Femur (tissue), 1 donor: Measurements from ENCODE around the gene MAPT.
A peak's percentile ranks its signal among the peaks of the same experiment; 100 is the strongest.
"Not testable (repeated sequence)": the region's sequence is repeated elsewhere in the genome, so short reads cannot be mapped to it uniquely, and the experiment has no call there.

Experiments used
- DNase-seq: peaks from one replicate; pipeline ENCODE4 v3.0.0-alpha.2; 2017

MAPT gene

DNA sequence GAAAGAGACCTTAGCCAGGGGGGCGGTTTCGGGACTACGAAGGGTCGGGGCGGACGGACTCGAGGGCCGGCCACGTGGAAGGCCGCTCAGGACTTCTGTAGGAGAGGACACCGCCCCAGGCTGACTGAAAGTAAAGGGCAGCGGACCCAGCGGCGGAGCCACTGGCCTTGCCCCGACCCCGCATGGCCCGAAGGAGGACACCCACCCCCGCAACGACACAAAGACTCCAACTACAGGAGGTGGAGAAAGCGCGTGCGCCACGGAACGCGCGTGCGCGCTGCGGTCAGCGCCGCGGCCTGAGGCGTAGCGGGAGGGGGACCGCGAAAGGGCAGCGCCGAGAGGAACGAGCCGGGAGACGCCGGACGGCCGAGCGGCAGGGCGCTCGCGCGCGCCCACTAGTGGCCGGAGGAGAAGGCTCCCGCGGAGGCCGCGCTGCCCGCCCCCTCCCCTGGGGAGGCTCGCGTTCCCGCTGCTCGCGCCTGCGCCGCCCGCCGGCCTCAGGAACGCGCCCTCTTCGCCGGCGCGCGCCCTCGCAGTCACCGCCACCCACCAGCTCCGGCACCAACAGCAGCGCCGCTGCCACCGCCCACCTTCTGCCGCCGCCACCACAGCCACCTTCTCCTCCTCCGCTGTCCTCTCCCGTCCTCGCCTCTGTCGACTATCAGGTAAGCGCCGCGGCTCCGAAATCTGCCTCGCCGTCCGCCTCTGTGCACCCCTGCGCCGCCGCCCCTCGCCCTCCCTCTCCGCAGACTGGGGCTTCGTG, at the start of gene MAPT:
Gene MAPT (plus strand): TSS at position 533 of the 763 bp plus-strand sequence. CDS start 67,784 bp downstream, outside the sequence.
- peak; percentile 95 for DNase-seq

DNA sequence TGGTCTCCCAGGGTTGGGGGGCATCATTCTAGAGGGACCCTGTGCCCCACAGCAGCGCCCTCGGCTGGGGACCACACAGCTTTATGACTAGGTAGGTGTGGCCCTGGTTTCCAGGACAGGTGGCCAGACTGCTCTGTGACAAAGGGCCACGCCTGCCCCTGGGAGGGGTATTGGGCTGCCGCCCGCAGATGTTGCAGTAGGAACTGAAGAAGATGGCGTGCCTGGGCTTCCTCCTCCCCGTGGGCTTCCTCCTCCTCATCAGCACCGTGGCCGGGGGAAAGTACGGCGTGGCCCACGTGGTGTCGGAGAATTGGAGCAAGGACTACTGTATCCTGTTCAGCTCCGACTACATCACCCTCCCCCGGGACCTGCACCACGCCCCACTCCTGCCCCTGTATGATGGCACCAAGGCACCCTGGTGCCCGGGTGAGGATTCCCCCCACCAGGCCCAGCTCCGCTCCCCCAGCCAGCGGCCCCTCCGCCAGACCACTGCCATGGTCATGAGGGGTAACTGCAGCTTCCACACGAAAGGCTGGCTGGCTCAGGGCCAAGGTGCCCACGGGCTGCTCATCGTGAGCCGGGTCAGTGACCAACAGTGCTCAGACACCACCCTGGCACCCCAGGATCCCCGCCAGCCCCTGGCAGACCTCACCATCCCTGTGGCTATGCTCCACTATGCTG, 49.5 kb upstream of the MAPT start, which contains the start of gene SPPL2C:
Gene SPPL2C (plus strand): TSS at position 187 of the 681 bp plus-strand sequence. CDS start 26 bp downstream, at position 213.
- DNase-seq = no peak

DNA sequence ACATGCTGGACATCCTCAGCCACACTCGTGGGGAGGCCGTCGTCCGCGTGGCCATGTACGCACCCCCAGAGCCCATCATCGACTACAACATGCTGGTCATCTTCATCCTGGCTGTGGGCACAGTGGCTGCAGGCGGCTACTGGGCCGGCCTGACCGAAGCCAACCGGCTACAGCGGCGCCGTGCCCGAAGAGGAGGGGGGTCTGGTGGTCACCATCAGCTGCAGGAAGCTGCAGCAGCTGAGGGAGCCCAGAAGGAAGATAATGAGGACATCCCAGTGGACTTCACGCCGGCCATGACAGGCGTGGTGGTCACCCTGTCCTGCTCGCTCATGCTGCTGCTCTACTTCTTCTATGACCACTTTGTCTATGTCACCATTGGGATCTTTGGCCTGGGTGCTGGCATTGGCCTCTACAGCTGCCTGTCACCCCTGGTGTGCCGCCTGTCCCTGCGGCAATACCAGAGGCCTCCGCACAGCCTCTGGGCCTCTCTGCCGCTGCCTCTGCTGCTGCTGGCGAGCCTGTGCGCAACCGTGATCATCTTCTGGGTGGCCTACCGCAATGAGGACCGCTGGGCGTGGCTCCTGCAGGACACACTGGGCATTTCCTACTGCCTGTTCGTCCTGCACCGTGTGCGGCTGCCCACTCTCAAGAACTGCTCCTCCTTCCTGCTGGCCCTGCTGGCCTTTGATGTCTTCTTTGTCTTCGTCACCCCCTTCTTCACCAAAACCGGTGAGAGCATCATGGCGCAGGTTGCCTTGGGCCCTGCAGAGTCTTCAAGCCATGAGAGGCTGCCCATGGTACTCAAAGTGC, 48.8 kb upstream of the MAPT start:
- DNase-seq = no peak

DNA sequence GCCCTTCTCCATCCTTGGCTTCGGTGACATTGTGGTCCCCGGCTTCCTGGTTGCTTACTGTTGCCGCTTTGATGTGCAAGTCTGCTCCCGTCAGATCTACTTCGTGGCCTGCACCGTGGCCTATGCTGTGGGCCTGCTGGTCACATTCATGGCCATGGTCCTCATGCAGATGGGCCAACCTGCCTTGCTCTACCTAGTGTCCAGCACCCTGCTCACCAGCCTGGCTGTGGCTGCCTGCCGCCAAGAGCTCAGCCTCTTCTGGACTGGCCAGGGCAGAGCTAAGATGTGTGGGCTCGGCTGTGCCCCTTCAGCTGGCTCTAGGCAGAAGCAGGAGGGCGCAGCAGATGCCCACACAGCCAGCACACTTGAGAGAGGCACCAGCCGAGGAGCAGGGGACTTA, 48.1 kb upstream of the MAPT start:
- DNase-seq = no peak

DNA sequence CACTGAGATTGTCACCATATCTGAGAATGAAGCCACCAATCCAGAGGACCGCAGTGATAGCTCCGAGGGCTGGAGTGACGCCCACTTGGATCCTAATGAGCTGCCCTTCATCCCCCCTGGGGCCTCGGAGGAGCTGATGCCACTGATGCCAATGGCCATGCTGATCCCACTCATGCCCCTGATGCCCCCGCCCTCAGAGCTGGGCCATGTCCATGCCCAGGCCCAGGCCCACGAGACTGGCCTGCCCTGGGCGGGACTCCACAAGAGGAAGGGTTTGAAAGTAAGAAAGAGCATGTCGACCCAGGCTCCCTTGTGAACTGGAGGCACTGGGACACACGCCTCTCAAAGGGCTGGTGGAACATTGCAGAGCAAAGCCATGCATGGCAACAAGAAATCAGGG, 47.7 kb upstream of the MAPT start:
- DNase-seq = no peak

DNA sequence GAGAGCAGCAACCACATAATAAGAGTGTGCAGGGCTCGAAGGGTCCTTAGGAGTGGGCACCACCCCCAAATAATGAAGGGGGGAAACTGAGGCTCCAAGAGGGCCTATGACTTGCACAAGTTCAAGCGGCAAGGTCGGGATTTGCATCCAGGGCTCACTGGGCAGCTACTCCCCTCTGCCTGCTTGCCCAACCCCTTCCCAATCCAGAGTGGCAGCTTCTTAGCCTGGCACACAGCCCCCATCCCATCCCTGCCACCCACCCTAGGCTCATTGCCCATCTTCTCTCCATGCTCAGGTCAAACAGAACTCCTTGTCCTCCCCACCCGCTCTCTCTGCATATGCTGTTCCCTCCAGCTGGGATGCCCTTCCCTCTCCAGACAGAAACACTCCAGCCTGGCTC, 47.3 kb upstream of the MAPT start:
- no peak for DNase-seq

DNA sequence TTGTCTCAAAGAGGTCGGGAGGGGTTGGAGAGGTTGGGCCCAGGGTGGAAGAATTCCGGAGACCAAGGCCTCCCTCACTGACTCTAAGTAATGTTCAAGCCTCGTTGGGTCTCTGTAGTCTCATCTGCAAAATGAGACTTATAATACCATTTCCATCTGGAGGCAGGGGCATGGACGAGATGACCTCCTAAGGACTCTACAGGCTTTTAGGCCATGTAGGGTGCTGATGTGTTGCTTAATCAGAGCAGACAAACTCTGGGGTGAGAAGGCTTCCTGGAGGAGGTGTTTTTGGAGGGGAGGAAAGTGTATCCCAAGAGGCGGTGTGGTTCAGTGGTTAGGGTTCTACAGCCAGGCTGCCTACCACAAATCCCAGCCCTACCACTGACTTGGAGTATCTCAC, 46.6 kb upstream of the MAPT start:
- no peak for DNase-seq

DNA sequence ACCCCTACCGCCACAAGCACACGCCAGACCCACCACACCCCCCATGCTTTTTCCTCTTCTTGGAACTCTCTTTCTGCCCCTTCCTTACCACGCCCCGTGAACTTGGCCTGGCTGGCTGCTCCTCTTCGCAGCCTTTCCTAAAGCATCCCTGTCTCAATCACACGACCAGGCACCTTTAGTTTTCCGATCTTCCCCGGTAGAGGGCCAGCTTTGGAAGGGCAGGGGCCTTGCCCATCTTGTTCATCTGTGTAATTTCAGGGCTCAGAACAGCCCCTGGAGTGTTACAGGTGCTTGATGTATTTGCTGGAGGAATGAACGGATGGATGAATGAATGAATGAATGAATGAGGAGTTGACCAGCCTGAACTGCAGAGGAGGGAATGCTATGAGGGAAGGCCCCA, 45.9 kb upstream of the MAPT start:
- no peak for DNase-seq

DNA sequence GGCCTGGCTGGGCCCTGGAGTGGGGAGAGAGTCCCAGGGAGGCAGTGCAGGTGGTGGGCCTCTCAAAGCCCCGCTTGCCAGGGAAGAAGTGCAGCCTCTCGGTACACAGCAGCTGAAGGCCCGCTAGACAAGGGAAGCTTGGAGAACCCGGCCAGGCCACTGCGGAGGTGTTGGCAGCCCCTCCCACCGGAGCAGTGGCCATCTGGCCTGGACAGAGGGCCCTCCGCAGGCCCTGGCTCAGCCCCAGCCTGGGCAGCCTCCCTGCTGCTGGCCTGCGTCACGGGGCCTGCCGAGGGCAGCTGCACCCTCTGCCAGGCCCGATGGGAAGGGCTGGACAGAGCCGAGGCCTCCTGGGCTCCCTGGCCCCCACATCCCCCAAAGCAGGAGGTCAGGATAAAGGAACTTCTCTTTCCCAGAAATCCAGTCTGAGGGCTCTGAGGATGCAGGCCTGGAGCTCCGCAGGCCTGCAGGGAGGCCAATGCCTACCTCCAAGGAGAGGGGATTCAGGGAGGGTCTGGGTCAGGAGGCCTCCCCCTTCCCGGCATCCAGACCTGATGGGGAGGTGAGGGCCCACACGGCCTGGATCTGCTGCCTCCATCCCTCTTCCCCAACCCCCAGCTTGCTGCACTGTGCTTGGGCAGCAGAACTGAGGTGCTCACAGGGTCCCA, 45.4 kb upstream of the MAPT start:
- DNase-seq = no peak

DNA sequence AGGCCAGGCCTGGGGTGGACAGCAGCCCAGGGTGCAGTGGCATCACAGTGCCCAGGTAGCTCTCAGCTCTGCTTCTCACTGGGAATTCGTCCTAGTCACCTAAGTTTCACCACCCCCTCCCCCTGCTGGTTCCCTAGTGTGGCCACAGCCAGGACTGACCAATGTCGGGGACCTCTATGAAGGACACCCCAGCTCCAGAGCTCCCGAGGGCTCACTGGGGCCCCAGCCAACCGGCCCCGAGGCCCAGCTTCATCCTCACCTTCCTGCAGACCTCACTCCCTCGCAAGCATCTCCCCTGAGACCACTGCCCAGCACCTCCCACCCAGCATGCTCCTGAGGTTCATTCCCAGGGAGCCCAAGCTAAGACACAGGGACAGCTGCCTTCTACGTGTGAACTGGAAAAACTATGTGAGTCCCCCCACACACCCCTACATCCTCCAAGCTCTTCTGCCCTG, 44.8 kb upstream of the MAPT start:
- DNase-seq = no peak

DNA sequence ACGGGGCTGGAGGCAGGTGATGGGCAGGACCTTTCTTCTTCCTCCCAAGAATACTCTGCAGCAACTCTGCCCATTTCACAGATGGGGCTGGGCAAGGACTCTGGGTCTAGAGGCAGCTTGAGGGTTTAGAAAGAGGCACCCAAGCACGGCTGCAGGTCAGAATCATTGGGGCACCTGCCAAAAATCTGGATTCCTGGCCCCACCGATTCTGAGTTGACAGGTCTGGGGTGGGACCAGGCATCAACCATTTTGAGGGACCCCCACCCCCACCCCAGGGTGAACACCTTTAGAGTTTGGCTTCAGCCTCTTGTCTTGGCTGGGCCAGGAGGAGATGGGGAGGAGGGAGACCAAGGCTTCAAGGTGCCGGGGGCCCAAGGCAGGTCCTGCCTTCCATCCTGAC, 44.3 kb upstream of the MAPT start:
- DNase-seq = no peak

DNA sequence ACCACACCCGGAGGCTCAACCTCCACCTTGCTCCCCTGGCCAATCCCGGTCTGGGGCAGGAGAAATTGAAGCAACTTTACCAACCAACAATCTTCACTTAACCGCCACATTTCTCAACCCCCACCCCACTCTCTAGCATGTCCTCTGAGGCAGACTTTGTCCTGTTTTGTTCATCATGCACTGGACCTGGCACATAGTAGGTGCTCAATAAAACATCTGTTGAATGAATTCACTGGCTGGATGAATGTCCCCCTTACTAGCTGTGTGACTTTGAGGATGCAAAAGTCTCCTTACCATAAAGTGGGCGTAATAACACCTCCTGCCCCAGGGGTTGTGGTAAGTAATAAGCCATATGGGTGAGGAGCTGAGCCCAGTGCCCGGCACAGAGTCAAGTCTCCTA, 43.9 kb upstream of the MAPT start:
- no peak for DNase-seq

DNA sequence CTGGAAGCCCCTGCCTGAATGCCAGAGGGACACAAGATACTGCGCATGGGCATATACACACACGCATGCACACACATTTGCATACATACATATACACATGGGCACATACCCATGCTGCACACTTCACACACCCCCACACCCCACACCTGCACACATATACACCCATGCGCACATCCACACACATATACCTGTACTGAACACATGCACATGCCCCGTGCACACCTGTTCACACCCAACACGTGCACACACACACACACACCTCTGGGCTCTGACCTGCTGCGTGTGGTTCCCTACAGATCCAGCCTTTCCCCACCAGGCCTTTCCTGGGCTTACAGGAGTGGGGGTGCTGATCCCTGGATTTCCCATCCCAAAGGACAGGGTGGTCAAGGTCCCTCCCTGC, 43.3 kb upstream of the MAPT start:
- no peak for DNase-seq

DNA sequence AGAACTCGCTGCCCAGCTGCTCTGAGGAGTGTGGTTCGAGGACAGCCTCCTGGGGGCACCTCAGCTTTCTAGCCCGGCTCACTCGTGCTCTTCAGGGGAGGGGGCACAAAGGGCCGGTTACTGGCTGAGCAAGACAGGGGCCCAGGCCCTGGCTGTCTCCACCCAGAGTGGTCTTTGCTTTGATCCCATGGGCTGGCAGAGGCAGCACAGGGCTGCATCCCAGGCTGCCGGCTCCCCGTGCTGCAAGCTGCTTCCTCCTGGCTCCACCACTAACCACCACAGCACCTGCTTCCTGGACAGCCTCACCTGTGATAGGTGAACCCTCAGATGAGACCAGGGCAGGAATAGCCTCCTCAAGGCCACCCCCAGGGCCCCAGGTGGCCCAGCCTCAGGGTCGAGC, 42.9 kb upstream of the MAPT start:
- no peak for DNase-seq

DNA sequence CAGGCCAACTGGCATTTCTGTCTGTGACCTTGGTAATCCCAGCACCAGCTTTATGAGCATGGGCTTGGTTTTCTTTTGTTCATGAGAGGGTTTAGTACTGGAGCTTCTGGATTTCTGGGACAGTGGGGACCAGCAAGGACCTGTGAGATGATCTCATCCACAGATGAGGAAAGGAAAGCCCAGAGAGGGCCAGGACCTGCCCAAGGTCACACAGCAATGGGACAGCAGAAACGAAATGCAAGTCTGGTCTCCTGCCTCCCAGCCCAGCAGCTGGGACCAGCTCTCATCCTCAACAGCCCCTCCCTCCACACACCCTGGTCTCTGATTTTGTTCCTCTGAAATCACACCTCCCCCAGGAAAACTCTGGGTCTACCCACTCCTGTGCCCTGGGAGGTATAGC, 42.5 kb upstream of the MAPT start:
- no peak for DNase-seq

DNA sequence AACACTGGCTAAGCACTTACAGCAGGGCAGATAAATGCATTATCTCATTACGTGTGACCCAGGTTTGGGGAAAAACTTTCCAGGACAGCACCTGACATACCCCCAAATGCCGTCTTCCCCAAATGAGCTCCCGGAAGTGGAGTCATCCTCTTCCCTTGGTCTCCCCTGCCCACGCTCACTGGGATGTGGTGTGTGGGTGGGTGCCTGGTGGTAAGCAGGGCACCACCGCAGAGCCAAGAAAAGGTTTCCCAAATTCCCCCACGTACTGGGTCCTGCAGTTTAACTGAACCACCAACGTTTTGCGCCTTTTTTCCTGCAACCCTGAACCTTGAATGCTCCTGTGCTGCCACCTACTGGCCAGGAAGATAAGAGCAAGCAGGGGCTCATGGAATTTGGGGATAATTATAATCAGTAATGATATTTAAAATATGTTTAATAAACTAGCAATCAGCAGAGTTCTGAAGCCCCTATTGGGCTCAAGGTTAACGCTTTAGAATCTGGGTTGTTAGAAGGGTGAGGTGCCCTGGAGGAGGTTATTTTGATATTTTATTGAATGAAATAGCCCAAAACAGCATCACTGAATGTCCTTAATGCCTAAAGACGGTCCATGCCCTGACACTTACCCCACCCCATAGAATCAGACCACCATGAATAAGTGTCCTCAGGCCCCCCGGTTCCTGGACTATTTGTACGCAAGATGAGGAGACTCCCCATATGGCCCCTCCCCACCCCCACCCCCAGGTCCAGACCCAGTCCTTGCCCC, 41.6 kb upstream of the MAPT start:
- DNase-seq = peak; percentile 65

DNA sequence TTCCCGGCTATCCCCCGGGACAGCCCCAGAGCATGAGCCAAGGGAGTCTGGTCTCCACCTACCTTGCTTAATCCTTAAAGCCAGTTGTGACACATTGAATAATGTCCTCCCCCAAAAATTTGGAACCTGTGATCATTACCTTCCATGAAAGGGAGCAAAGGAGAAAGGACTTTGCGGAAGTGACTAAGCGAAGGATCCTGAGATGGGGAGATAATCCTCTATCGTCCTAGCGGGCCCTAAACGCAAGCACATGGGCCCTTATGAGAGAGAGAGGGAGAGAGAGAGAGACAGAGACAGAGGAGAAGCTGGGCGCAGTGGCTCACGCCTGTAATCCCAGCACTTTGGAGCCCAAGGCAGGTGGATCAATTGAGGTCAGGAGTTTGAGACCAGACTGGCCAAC, 40.1 kb upstream of the MAPT start:
- DNase-seq = no peak

DNA sequence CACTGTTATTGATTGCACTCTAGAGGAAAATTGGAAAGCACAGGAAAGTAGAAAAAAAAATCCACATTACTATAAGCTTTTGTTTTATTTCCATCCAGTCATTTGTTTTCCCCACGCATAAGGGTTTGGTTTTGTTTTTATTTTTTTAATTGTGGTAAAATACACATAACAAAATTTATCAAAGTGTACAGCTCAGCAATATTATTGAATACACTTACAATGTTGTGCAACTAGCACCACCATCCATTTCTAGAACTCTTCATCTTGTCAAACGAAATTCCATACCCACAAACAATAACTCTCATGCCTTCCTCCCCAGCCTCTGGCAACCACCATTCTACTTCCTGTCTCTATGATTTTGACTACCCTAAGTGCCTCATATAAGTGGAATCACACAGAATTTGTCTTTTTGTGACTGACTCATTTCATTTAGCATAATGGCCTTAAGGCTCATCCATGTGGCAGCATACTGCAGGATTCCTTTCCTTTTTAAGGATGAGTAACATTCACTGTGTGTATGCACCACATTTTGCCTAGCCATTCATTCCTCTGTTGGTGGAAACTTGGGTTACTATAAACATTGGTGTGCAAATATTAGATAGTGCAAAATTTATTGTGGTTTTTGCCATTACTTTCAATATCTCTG, 38.5 kb upstream of the MAPT start:
- DNase-seq = no peak

DNA sequence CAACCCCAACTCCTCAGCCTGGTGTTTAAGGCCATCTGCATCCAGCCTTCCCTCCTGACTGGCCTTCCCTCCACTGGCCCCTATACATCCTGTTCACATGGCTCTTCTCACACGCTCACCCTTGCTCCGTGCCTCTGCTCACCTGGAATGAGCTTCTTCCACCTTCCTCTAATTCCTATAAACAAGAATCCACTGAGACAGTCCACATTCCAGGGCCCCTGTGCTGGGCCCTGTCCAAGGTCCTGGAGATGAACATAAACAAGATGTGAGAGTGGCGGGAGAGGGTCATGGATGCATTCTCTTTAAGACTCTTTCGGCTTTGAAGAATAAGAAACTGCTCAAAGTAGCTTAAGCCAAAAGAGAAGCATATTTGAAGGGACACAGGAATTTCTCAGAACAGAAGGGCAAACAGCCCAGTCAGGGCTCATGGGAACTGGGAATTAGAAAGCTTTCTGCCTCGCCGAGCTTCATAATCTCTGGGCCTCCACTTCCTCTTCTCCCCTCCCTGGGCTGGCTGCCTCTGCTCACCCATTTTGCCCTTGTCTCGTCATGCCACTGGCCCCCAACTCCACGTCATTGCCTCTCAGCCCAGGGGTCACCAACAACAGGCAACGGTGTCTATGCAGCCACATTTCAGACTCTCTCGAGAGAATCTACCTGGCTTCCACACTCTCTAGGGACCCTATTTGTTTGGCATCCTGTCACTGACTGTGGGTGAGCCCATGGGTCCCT, 36.2 kb upstream of the MAPT start:
- DNase-seq = peak; percentile 54

DNA sequence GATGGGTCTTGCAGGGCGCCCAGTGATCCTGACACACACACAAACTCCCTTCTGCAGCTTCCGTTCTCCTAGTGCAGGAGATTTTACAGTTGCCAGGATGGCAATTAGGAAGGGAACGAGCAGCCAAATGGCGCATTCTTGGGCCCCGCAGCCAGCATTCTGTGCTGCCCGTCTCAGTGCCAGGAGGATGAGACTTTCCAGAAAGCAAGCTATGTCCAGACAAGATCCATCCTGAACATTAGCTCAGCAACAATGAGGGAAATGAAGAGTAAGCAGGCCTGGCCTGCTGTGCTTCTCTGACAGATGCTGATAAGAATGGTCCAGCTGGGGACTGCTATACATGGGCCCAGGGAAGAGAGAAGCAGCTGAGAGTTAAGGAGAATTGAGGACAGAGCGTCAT, 33.2 kb upstream of the MAPT start:
- no peak for DNase-seq

DNA sequence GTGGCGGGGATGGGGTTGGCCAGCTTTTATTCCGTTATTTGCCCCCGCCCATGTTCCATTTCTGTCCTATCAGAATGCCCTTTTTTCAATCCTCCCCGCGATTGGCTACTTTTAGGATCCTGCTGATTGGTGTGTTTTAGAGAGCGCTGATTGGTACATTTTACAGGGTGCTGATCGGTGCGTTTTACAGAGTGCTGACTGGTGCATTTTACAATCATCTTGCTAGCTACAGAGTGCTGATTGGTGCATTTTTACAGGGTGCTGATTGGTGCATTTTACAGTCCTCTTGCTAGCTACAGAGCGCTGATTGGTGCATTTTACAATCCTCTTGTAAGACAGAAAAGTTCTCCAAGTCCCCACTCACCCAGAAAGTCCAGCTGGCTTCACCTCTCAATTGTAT, 32.2 kb upstream of the MAPT start:
- not testable (repeated sequence) for DNase-seq
